Measurements from ENCODE around the gene GUCY2D.

Gene GUCY2D

GRCh38 chr17:8039611-8040168 is 37.3 kb downstream of the GUCY2D start:
- ChIA-PET POLR2A (ENCODE audit: low non-redundant PET) (no interaction called here), CTCF (interaction anchor here (0.6 to 0.7 kb wide), 2 partner anchors 18 to 293 kb away, joined by 3 read pairs; no protein-coding TSS in a partner anchor)
- TF ChIP-seq CTCF (conservative IDR thresholded peaks at IDR 0.05; ENCODE audit: low read depth) = no peak
- no peak for DNase-seq (ENCODE audit: low spot score)
- H3K27ac ChIP-seq = peak overlapping the region; percentile 79

- ChIA-PET CTCF (interaction anchor here (0.6 to 1.9 kb wide), 42 partner anchors 10 to 304 kb away, joined by 3 to 26 read pairs (median 4); partner anchors contain the start of genes ALOX12B, CNTROB and TRAPPC1), POLR2A (ENCODE audit: low non-redundant PET) (interaction anchor here (0.6 to 1.2 kb wide), 2 partner anchors 21 to 105 kb away, joined by 3 read pairs; no protein-coding TSS in a partner anchor)
- TF ChIP-seq CTCF (conservative IDR thresholded peaks at IDR 0.05; ENCODE audit: low read depth) = peak; percentile 70
- peak overlapping the region; percentile 79 for H3K27ac ChIP-seq
- DNase-seq (ENCODE audit: low spot score) = peak; percentile 53
These were observed 39.0 kb downstream of the GUCY2D start for GRCh38 chr17:8041249-8041928.

- H3K27ac ChIP-seq = peak overlapping the region; percentile 10
- no peak for DNase-seq (ENCODE audit: low spot score)
- no peak for TF ChIP-seq CTCF (conservative IDR thresholded peaks at IDR 0.05; ENCODE audit: low read depth)
- POLR2A ChIA-PET (ENCODE audit: low non-redundant PET) = interaction anchor here (0.6 to 1.2 kb wide), 2 partner anchors 22 to 106 kb away, joined by 3 read pairs; no protein-coding TSS in a partner anchor
- CTCF ChIA-PET = interaction anchor here (0.6 to 1.9 kb wide), 39 partner anchors 11 to 1172 kb away, joined by 3 to 26 read pairs (median 4); partner anchors contain the start of genes ALOX12B, CNTROB and TRAPPC1
These were observed 39.6 kb downstream of the GUCY2D start for GRCh38 chr17:8041979-8042378.

- TF ChIP-seq CTCF (conservative IDR thresholded peaks at IDR 0.05; ENCODE audit: low read depth) = no peak
- ChIA-PET CTCF (interaction anchor here (0.6 to 0.7 kb wide), 3 partner anchors 34 to 212 kb away, joined by 3 to 4 read pairs (median 4); no protein-coding TSS in a partner anchor), POLR2A (ENCODE audit: low non-redundant PET) (no interaction called here)
- no peak overlapping the region for H3K27ac ChIP-seq
- no peak for DNase-seq (ENCODE audit: low spot score)
These were observed 42.7 kb downstream of the GUCY2D start for GRCh38 chr17:8044819-8045810.

- POLR2A ChIA-PET (ENCODE audit: low non-redundant PET) = no interaction called here
These were observed 44.0 kb downstream of the GUCY2D start for GRCh38 chr17:8046306-8046928.

More at GRCh38 chr17:8046306-8046928, 44.0 kb downstream of the GUCY2D start:
- DNase-seq (ENCODE audit: low spot score) = no peak
- no peak overlapping the region for H3K27ac ChIP-seq
- TF ChIP-seq CTCF (conservative IDR thresholded peaks at IDR 0.05; ENCODE audit: low read depth) = no peak
- CTCF ChIA-PET = interaction anchor here (0.5 to 1.5 kb wide), 2 partner anchors 11 to 623 kb away, joined by 3 to 8 read pairs; no protein-coding TSS in a partner anchor

All from RWPE1 (cell line).